Panc1 (cell line): ENCODE measurements around the gene NEXN. TPM values are rescaled to one million over a fixed set of nuclear protein-coding genes. Genes with fewer than 3 reads are reported as not detected.
A peak's percentile ranks its signal among the peaks of the same experiment; 100 is the strongest.

Experiments used
- ATAC-seq: fragments of 200-7000 bp; cut with Tn5 transposase; 2 replicates; pipeline ENCODE4 v1.9.1; 2020; ENCODE audit warnings: mild to moderate bottlenecking, moderate library complexity
- BruUV-seq: library from RNA; stranded (reverse); fragments of 400-500 nt; replicated peaks from 2 replicates; lab custom pipeline; 2021; lab: Mats Ljungman, UMichigan
- CTCF ChIA-PET: fragments of 300-600 bp; sonication (Branson Sonifier 250); formaldehyde crosslinking; loops from one replicate; lab custom pipeline; 2022; ENCODE audit warnings: antibody characterized with exemption; lab: Charles Lee
- POLR2A ChIA-PET: fragments of 300-600 bp; sonication (Branson Sonifier 250); formaldehyde crosslinking; loops from one replicate; lab custom pipeline; 2022; ENCODE audit warnings: antibody characterized with exemption; lab: Charles Lee
- DNase-seq: peaks from one replicate; pipeline ENCODE4 v3.0.0-alpha.2; 2010; ENCODE audit warnings: low read depth, low spot score
- H3K27ac ChIP-seq: 2 replicates; pipeline ENCODE4 v1.5.1; 2011; ENCODE audit warnings: mild to moderate bottlenecking, low read length, inconsistent platforms
- H3K27me3 ChIP-seq: fragments of 200-500 bp; sonication (Bioruptor generic); 2 replicates; pipeline ENCODE4 v1.6.0; 2014; ENCODE audit warnings: low read length, inconsistent platforms; ENCODE audit not compliant: control insufficient read depth, insufficient read depth
- H3K36me3 ChIP-seq: fragments of 200-500 bp; sonication (Bioruptor generic); 2 replicates; pipeline ENCODE4 v1.5.1; 2014; ENCODE audit warnings: inconsistent platforms, mild to moderate bottlenecking, low read length, moderate library complexity; ENCODE audit not compliant: control insufficient read depth, insufficient read depth
- H3K4me1 ChIP-seq: 2 replicates; pipeline ENCODE4 v1.5.1; 2011; ENCODE audit warnings: inconsistent platforms, mild to moderate bottlenecking, low read length, moderate library complexity; ENCODE audit not compliant: control insufficient read depth, insufficient read depth
- H3K4me3 ChIP-seq, 2 experiments: 2 replicates each; pipeline ENCODE4 v1.5.1; 2011 to 2012; ENCODE audit warnings: low read depth in 2 of 2, low read length in 2 of 2, mild to moderate bottlenecking in 2 of 2, inconsistent platforms in 1 of 2, moderate library complexity in 1 of 2
- H3K9me3 ChIP-seq: fragments of 200-500 bp; sonication (Bioruptor generic); 2 replicates; pipeline ENCODE4 v1.5.1; 2014; ENCODE audit warnings: low read depth, mild to moderate bottlenecking, inconsistent platforms, low read length, moderate library complexity; ENCODE audit not compliant: control insufficient read depth, insufficient read depth
- CTCF ChIP-seq: fragments of 450-650 bp; IDR thresholded peaks from 2 replicates; pipeline ENCODE4 v1.5.1; 2017; ENCODE audit warnings: mild to moderate bottlenecking
- POLR2AphosphoS5 ChIP-seq: IDR thresholded peaks from 2 replicates; pipeline ENCODE4 v1.6.1; 2012; ENCODE audit warnings: mild to moderate bottlenecking, low read depth, low read length, moderate library complexity
- REST ChIP-seq, 2 experiments: IDR thresholded peaks; 2 replicates each; pipeline ENCODE4 v1.6.1; 2011 to 2012; ENCODE audit warnings: low read depth in 2 of 2, control low read depth in 1 of 2, low read length in 1 of 2, mild to moderate bottlenecking in 1 of 2, moderate library complexity in 1 of 2; ENCODE audit not compliant: insufficient read depth in 1 of 2
- SIN3A ChIP-seq: IDR thresholded peaks from 2 replicates; pipeline ENCODE4 v1.6.1; 2012; ENCODE audit warnings: low read depth, mild to moderate bottlenecking, low read length, moderate library complexity, borderline replicate concordance; ENCODE audit not compliant: insufficient read depth
- TCF7L2 ChIP-seq: IDR thresholded peaks from 2 replicates; pipeline ENCODE4 v1.6.1; 2011; ENCODE audit warnings: mild to moderate bottlenecking, low read depth, low read length, inconsistent platforms
- in situ Hi-C: cut with HindIII; loops from 2 replicates; pipeline ENCODE4 v1.10.0; 2016; ENCODE audit warnings: low sequenced_read_pairs, low pct_unique_long_range_greater_than_20kb
- intact Hi-C: fragments of 100-400 bp; cut with micrococcal nuclease; formaldehyde crosslinking; loops from one replicate; pipeline ENCODE4 v1.10.0; 2022; ENCODE audit not compliant: unreplicated experiment
- total RNA-seq: library from RNA; stranded (reverse); gene quantifications from one replicate; pipeline ENCODE4 v1.2.1, GENCODE V29; 2021; ENCODE audit not compliant: unreplicated experiment

Gene NEXN
- total RNA-seq, 1 experiment from 2014 or later, result 5.4 TPM

GRCh38 chr1:77899647-77900320 is 11.4 kb downstream of the NEXN start:
- no peak overlapping the region for H3K4me3 ChIP-seq
- H3K4me1 ChIP-seq, result peaks cover 5% of the 10 kb centered on the region; the same call in 1 of the 2 replicates
- H3K36me3 ChIP-seq, result no peaks in the 10 kb centered on the region
- H3K27ac ChIP-seq, result no peak overlapping the region
- ATAC-seq (0 out of 2 replicates have a peak, but pooled peaks have one; percentile 21), DNase-seq (no peak)
- TF ChIP-seq CTCF (no peak), SIN3A (no peak), REST (IDR thresholded peaks at IDR 0.05; ENCODE audit: insufficient read depth in 1 of 2, low read depth in 2 of 2, low read length in 1 of 2) (no peak), POLR2AphosphoS5 (no peak), TCF7L2 (no peak)
- intact Hi-C loops (loop anchor here (10.0 kb wide), 1 partner anchor 75 kb away; no protein-coding TSS in a partner anchor), in situ Hi-C loops (no loop called here)
- POLR2A ChIA-PET, result interaction anchor here (0.6 kb wide), 1 partner anchor 321 kb away, joined by 13 read pairs; no protein-coding TSS in a partner anchor
- no peaks in the 10 kb centered on the region for H3K27me3 ChIP-seq
- no TSS peak for BruUV-seq
- CTCF ChIA-PET, result interaction anchor here (0.5 to 1.1 kb wide), 3 partner anchors 231 to 437 kb away, joined by 3 to 6 read pairs (median 4); no protein-coding TSS in a partner anchor
- no peaks in the 10 kb centered on the region for H3K9me3 ChIP-seq

GRCh38 chr1:77900687-77901293 is 12.4 kb downstream of the NEXN start:
- Histone ChIP-seq H3K4me3 (no peak overlapping the region), H3K27ac (no peak overlapping the region), H3K4me1 (peaks cover 5% of the 10 kb centered on the region; the same call in 1 of the 2 replicates), H3K9me3 (no peaks in the 10 kb centered on the region), H3K27me3 (no peaks in the 10 kb centered on the region), H3K36me3 (no peaks in the 10 kb centered on the region)
- TF ChIP-seq CTCF (peak; percentile 79; the same call in 1 of the 2 replicates), TCF7L2 (no peak)
- ChIA-PET CTCF (interaction anchor here (1.1 kb wide), 1 partner anchor 438 kb away, joined by 3 read pairs; no protein-coding TSS in a partner anchor), POLR2A (no interaction called here)
- intact Hi-C loops, result loop anchor here (10.0 kb wide), 1 partner anchor 76 kb away; no protein-coding TSS in a partner anchor
- no TSS peak for BruUV-seq
- DNase-seq (no peak), ATAC-seq (peak; percentile 96)
- in situ Hi-C loops, result no loop called here
